Stimulated activated naive CD8-positive, alpha-beta T cell treated with anti-CD3 and anti-CD28 coated beads, Interleukin-15, amount 100 ng/mL, for 72 hours (primary cell): ENCODE results near the gene DNAJA4.

Experiments used
- ATAC-seq: fragments of 150-1000 bp; cut with Tn5 transposase; 2 replicates; pipeline ENCODE4 v1.10.0; 2021; ENCODE audit warnings: mild to moderate bottlenecking, moderate library complexity
- DNase-seq, 2 donors: peaks; one replicate each; pipeline ENCODE4 v3.0.0; 2021 to 2022
- H3K27ac Mint-ChIP-seq, 2 donors: one replicate each; pipeline ENCODE4 v1.8.0; 2022; ENCODE audit warnings: mild to moderate bottlenecking in 2 of 2, mixed read lengths in 2 of 2, moderate library complexity in 2 of 2
- H3K27me3 Mint-ChIP-seq: one replicate; pipeline ENCODE4 v1.8.0; 2022; ENCODE audit warnings: mixed read lengths
- H3K4me1 Mint-ChIP-seq: one replicate; pipeline ENCODE4 v1.8.0; 2022; ENCODE audit warnings: mild to moderate bottlenecking, mixed read lengths
- H3K4me3 Mint-ChIP-seq, 2 donors: one replicate each; pipeline ENCODE4 v1.8.0; 2022; ENCODE audit warnings: mild to moderate bottlenecking in 2 of 2, mixed read lengths in 2 of 2, moderate library complexity in 1 of 2
- H3K9me3 Mint-ChIP-seq, 2 donors: one replicate each; pipeline ENCODE4 v1.8.0; 2022; ENCODE audit warnings: mixed read lengths in 2 of 2

DNAJA4 gene

GRCh38 chr15:78264304-78265136, at the start of gene DNAJA4:
Gene DNAJA4, plus strand, starts transcription at chr15:78264562. Its CDS starts 202 bp downstream, at chr15:78264764.
- Mint-ChIP-seq H3K9me3 (no peaks in the 10 kb centered on the region), H3K27ac (peak within 1 kb of the TSS; percentile 96 to 98), H3K27me3 (no peaks in the 10 kb centered on the region), H3K4me1 (peaks cover 36% of the 10 kb centered on the region), H3K4me3 (peak within 1 kb of the TSS; percentile 86 to 88)
- DNase-seq: peak; percentile 71
- ATAC-seq: peak; percentile 82

- peaks cover 15% of the 10 kb centered on the region for H3K27me3 Mint-ChIP-seq
- no peak overlapping the region for H3K27ac Mint-ChIP-seq
- DNase-seq (no peak), ATAC-seq (no peak)
- no peaks in the 10 kb centered on the region for H3K9me3 Mint-ChIP-seq
- H3K4me3 Mint-ChIP-seq: no peak overlapping the region
- no peaks in the 10 kb centered on the region for H3K4me1 Mint-ChIP-seq
Measured at GRCh38 chr15:78216276-78217104, 47.9 kb upstream of the DNAJA4 start.

- no peaks in the 10 kb centered on the region for H3K27me3 Mint-ChIP-seq
- ATAC-seq (no peak), DNase-seq (no peak)
- H3K9me3 Mint-ChIP-seq: no peaks in the 10 kb centered on the region
- no peak overlapping the region for H3K27ac Mint-ChIP-seq
- no peak overlapping the region for H3K4me3 Mint-ChIP-seq
- no peaks in the 10 kb centered on the region for H3K4me1 Mint-ChIP-seq
Measured at GRCh38 chr15:78220713-78221112, 43.6 kb upstream of the DNAJA4 start.

DNA sequence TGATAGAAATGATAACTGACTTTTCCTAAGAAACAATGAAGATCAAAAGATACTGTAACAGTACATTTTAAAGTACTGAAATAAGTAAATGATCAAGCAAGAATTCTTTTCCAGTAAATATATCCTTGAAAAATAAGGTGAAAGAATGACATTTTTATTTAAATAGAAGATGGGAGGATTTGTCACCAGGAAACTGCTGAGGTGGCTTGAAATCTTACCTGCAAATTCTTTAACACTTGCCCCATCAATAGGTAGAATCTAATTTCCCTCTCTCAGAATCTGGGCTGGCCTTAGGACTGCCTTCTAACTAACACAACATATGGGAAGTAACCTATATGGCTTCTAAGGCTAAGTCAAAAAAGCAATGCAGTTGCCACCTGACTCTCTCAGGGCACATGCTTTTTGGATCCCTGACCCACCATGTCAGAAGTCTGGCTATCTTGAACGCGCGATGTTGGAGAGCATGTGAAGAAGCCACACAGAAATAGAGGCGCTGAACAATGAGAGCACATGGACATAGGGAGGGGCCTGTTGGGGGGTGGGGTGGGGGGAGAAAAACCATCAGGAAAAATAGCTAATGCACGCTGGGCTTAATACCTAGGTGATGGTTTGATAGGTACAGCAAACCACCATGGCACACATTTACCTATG, 41.5 kb upstream of the DNAJA4 start:
- no peak for DNase-seq
- no peak overlapping the region for H3K27ac Mint-ChIP-seq
- H3K9me3 Mint-ChIP-seq: no peaks in the 10 kb centered on the region

DNA sequence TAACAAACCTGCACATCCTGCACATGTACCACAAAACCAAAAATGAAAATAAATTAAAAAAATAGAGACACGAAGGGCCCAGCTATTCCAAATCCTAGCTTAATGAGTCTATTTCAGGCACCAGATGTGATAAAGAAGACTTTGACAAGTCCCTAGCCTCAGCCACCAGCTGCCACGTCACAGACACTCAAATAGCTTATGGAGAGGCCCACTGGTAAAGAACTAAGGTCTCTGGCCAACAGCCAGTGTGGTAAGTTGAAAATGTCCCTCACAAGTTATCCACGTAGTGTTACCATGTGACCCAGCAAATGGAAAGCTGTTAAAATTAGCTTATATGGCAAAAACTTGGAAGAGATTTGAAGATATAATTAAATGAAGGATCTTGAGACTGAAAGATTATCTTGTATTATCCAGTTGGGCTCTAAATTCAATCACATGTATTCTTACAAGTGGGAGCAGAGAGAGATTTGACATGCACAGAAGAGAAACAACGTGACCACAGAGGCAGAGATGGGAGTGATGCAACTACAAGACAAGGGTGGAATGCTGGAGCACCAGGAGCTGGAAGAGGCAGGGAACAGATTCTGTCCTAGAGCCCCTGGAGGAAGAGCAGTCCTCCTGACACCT, 40.9 kb upstream of the DNAJA4 start:
- Mint-ChIP-seq H3K27me3 (no peaks in the 10 kb centered on the region), H3K4me1 (no peaks in the 10 kb centered on the region)

More for the DNA sequence above, 41.5 kb upstream of the DNAJA4 start:
- Mint-ChIP-seq H3K4me3 (no peak overlapping the region), H3K27me3 (no peaks in the 10 kb centered on the region), H3K4me1 (no peaks in the 10 kb centered on the region)
- no peak for ATAC-seq

DNA sequence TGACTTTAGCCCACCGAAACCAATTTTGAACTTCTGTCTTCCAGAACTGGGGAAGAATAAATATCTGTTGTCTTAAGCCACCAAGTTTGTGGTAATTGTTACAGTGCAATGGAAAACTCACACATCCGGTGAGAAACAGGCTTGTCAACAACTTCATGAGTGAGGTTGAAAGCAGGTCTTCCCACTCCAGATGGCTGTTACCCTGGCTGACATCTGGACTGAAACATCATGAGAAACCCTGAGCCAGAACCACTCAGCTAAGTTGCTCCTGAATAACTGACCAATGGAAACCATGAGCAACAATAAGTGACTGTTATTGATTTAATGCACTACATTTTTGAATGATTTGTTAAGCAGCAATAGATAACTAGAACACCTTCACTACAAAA, 40.3 kb upstream of the DNAJA4 start:
- H3K27me3 Mint-ChIP-seq: no peaks in the 10 kb centered on the region
- H3K4me1 Mint-ChIP-seq: no peaks in the 10 kb centered on the region
- no peaks in the 10 kb centered on the region for H3K9me3 Mint-ChIP-seq
- no peak for DNase-seq
- H3K27ac Mint-ChIP-seq: no peak overlapping the region
- H3K4me3 Mint-ChIP-seq: no peak overlapping the region
- ATAC-seq: no peak

More for the DNA sequence above, 40.9 kb upstream of the DNAJA4 start:
- ATAC-seq (no peak), DNase-seq (no peak)
- Mint-ChIP-seq H3K9me3 (no peaks in the 10 kb centered on the region), H3K4me3 (no peak overlapping the region), H3K27ac (no peak overlapping the region)

GRCh38 chr15:78225783-78226541, 38.4 kb upstream of the DNAJA4 start:
- no peak overlapping the region for H3K4me3 Mint-ChIP-seq

DNA sequence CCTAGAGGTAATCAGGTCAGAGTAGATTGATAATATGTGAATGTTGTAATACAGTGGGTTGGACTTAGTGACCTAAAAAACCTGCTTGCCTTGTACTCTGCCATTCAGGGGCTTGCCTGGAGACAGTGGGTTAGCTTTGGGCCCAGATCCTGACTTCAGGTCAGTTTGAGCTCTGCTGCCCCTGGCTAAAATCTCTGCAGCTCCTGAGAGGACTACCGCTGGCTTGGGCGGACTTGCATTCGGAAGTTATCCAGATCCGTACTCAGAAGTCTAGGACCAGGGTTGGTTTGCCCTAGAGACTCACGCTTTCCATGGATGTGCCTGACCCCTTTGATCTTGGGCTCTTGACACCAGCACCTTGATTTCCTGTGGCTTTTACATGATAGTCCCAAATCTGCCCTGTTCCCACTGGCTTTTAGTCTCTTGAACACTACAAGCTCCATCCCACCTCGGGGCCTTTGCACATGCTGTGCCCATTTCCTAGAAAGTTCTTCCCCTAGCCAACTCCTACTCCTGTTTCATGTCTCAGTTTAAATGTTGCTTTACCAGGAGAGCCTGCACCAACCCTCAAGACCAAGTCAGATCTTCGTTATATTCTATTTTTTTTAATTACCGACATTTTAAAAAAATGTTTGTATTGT, 35.9 kb upstream of the DNAJA4 start:
- DNase-seq (no peak), ATAC-seq (no peak)
- no peaks in the 10 kb centered on the region for H3K9me3 Mint-ChIP-seq
- no peaks in the 10 kb centered on the region for H3K27me3 Mint-ChIP-seq
- H3K4me1 Mint-ChIP-seq: no peaks in the 10 kb centered on the region
- no peak overlapping the region for H3K4me3 Mint-ChIP-seq
- no peak overlapping the region for H3K27ac Mint-ChIP-seq

More at GRCh38 chr15:78225783-78226541, 38.4 kb upstream of the DNAJA4 start:
- no peaks in the 10 kb centered on the region for H3K9me3 Mint-ChIP-seq
- no peaks in the 10 kb centered on the region for H3K4me1 Mint-ChIP-seq
- ATAC-seq (peak; percentile 68), DNase-seq (no peak)
- H3K27ac Mint-ChIP-seq: peak overlapping the region in 1 of 2 donors; percentile 22
- no peaks in the 10 kb centered on the region for H3K27me3 Mint-ChIP-seq

GRCh38 chr15:78229431-78230406, 34.6 kb upstream of the DNAJA4 start:
- Mint-ChIP-seq H3K4me3 (no peak overlapping the region), H3K9me3 (no peaks in the 10 kb centered on the region), H3K27ac (no peak overlapping the region), H3K4me1 (peaks cover 9% of the 10 kb centered on the region), H3K27me3 (peaks cover 5% of the 10 kb centered on the region)
- ATAC-seq (no peak), DNase-seq (no peak)

GRCh38 chr15:78232951-78233350, 31.4 kb upstream of the DNAJA4 start:
- ATAC-seq (no peak), DNase-seq (no peak)
- H3K4me3 Mint-ChIP-seq: no peak overlapping the region
- H3K4me1 Mint-ChIP-seq: peaks cover 18% of the 10 kb centered on the region
- no peak overlapping the region for H3K27ac Mint-ChIP-seq
- H3K9me3 Mint-ChIP-seq: no peaks in the 10 kb centered on the region
- H3K27me3 Mint-ChIP-seq: peaks cover 8% of the 10 kb centered on the region

- ATAC-seq (no peak), DNase-seq (no peak)
- H3K4me3 Mint-ChIP-seq: no peak overlapping the region
- H3K27me3 Mint-ChIP-seq: peaks cover 8% of the 10 kb centered on the region
- no peaks in the 10 kb centered on the region for H3K9me3 Mint-ChIP-seq
- peak overlapping the region in 1 of 2 donors; percentile 51 for H3K27ac Mint-ChIP-seq
- peaks cover 18% of the 10 kb centered on the region for H3K4me1 Mint-ChIP-seq
Measured at GRCh38 chr15:78233496-78233895, 30.9 kb upstream of the DNAJA4 start.

DNA sequence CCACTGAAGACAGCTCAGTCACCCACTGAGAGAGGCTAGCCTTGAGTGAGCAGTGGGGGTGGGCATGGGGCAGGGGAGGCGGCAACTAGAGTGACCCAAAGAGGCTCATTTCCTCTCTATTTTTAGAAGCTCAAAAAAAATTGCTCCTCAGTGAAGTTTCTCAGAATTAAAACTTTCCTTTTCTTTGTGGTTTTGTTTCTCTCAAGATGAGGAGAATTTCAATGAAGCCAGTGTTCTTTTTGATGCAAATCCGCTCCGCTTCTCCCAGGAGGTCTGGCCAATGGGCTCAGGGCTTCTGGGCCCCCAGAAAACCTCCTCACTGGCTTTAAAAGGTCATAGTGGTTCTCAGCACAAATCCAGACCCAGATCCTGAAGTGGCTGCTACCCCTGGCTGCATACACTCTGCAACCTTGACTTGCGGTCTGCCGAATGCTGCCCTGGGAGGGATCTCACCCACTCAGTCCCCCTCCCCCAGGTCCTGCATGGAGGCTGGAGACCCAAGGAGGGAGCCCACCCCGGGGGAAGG, 29.8 kb upstream of the DNAJA4 start, which contains the start of gene ACSBG1:
Gene ACSBG1, minus strand, starts transcription at position 51 of the 526 bp plus-strand sequence. CDS start 64 bp downstream, outside the sequence.
- peaks cover 8% of the 10 kb centered on the region for H3K27me3 Mint-ChIP-seq
- peak within 1 kb of the TSS; percentile 21 to 51 for H3K27ac Mint-ChIP-seq
- H3K4me3 Mint-ChIP-seq: peak within 1 kb of the TSS; percentile 30 to 66
- no peak for DNase-seq
- ATAC-seq: no peak
- H3K4me1 Mint-ChIP-seq: peaks cover 18% of the 10 kb centered on the region
- H3K9me3 Mint-ChIP-seq: no peaks in the 10 kb centered on the region

DNA sequence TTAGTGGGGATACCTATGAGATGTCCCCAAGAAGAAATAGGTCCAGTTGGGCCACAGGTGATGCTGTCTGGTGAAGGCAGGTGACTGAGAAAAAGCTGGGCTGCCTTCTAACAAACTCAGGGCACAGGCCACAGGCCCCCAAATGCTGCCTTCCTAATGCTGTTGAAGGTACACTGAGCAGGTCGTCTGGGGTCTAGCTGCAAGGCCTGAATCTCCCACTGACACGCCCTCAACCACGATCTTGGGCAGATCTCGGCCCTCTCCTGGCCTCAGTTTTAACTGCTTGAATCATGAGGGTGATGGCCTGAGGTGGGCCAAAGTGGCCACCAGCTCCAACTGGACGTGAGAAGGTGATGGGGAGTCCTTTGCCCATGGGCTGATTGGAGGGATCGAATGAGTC, 27.9 kb upstream of the DNAJA4 start:
- Mint-ChIP-seq H3K4me1 (peaks cover 18% of the 10 kb centered on the region), H3K4me3 (no peak overlapping the region), H3K27me3 (peaks cover 8% of the 10 kb centered on the region), H3K9me3 (no peaks in the 10 kb centered on the region), H3K27ac (no peak overlapping the region)
- no peak for ATAC-seq
- no peak for DNase-seq
